ENCODE results near the gene SLC6A13. TPM values are rescaled to one million over a fixed set of nuclear protein-coding genes. Genes with fewer than 3 reads are reported as not detected.

Gene SLC6A13
- total RNA-seq: under 1 TPM in 1 of 2 donors, not detected in 1; under 0.01 TPM

DNA sequence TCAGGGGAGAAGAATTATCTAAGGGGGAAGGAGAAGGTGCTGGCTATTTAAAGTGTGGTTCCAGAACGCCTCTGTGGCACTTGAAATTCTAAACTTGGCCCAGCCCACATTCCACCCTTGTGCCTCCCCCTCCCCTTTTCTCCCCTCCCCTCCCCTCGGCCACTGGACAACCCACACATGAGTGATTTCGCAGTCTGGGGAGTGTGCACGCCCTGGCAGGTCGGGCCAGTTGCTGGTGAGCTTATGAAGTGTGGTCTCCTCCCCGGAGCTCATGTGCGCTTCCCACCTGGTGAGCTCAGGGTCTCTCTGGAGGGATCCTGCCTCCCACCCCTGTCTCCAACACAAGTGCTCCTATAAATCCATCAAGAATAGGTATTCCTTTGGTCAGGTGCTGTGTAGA is at the start of gene SLC6A13:
Gene SLC6A13 (minus strand): TSS at position 20 of the 400 bp plus-strand sequence. CDS start 2,784 bp downstream, outside the sequence.

DNA sequence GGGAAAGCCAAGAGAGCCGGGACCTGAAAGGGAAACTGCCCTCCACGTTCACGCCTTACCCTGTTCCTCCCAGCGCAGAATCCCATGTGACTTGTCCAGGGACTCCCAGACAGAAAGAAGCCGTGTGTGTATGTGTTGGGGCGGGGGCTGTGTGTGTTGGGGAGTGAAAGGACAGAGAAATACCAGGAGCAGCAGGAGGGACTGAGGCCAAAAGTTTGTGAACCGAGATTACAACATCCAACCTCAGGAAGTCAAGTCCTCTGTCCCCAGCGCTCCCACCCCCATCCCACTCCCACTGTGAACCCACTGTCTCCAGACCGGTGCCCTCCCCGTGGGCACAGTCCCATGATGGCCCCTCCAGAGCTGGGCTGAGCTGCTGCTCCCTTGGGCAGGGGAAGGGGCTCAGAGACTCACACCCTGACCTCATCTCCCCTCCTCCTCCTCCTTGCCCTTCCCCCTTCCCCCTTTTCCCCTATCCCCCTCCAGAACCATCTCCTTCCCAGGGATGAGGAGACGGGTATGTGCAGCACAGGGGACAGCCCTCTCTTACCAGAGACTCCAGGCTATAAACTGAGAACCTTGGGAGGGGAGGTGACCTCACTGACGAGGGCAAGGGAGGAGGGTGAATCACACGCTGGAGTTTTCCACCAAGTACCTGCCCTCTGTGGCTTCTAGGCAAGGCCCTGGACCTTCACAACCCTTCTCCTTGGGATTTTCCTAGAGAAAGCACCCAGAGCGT is 48.5 kb downstream of the SLC6A13 start, which contains the start of gene SLC6A12:
Gene SLC6A12 (minus strand): TSS at position 155 of the 739 bp plus-strand sequence. CDS start 4,171 bp downstream, outside the sequence.

Other genes starting within 250 kb of the SLC6A13 start
- under 1 TPM; under 0.01 TPM for gene IQSEC3, start 196.1 kb downstream of the SLC6A13 start, total RNA-seq
- gene SLC6A12, start 48.7 kb downstream of the SLC6A13 start, total RNA-seq: 1 to 10 TPM in 1 of 2 donors, not detected in 1; 3.8 TPM
- gene KDM5A, start 126.5 kb upstream of the SLC6A13 start, total RNA-seq: 10 to 100 TPM; 55.4 to 56.3 TPM
- gene CCDC77, start 138.8 kb upstream of the SLC6A13 start, total RNA-seq: 10 to 100 TPM; 15.8 to 20.6 TPM
- 1 to 10 TPM in 1 of 2 donors, under 1 TPM in 1; 0.33 to 1.0 TPM for gene B4GALNT3, start 197.1 kb upstream of the SLC6A13 start, total RNA-seq